CD14-positive monocyte (primary cell): ENCODE data around the gene TICRR. TPM values are rescaled to one million over a fixed set of nuclear protein-coding genes. Genes with fewer than 3 reads are reported as not detected.

Source experiments
- DNase-seq, 3 donors: peaks; one replicate each; pipeline ENCODE4 v3.0.0-alpha.2; 2011 to 2022
- H2AFZ ChIP-seq: 2 replicates; pipeline ENCODE4 v1.6.0; 2012; ENCODE audit warnings: mild to moderate bottlenecking, low read depth, low read length, inconsistent platforms; ENCODE audit not compliant: insufficient read depth, poor library complexity, severe bottlenecking
- H3K27ac ChIP-seq, 2 donors: 1 replicate in 1 of 2; 2 replicates in 1 of 2; pipeline ENCODE4 v1.5.1; 2012 to 2013; ENCODE audit warnings: low read length in 2 of 2, control low read depth in 1 of 2, inconsistent platforms in 1 of 2, low read depth in 1 of 2, mild to moderate bottlenecking in 1 of 2
- H3K27me3 ChIP-seq, 2 donors: one replicate each; pipeline versions ENCODE4 v1.6.0 to v1.6.1; 2011 to 2013; ENCODE audit warnings: low read length in 2 of 2; ENCODE audit not compliant: control insufficient read depth in 2 of 2, insufficient read depth in 2 of 2
- H3K36me3 ChIP-seq, 2 donors: replicated peaks in 1 of 2; 1 replicate in 1 of 2; 2 replicates in 1 of 2; pipeline versions ENCODE4 v1.5.1 to v1.6.1; 2012 to 2013; ENCODE audit warnings: low read length in 2 of 2, control low read depth in 1 of 2, inconsistent platforms in 1 of 2, mild to moderate bottlenecking in 1 of 2; ENCODE audit not compliant: insufficient read depth in 2 of 2, control insufficient read depth in 1 of 2
- H3K4me1 ChIP-seq, 2 donors: 1 replicate in 1 of 2; 2 replicates in 1 of 2; pipeline versions ENCODE4 v1.5.1 to v1.6.1; 2012 to 2013; ENCODE audit warnings: low read length in 2 of 2, control low read depth in 1 of 2, inconsistent platforms in 1 of 2, mild to moderate bottlenecking in 1 of 2, moderate library complexity in 1 of 2; ENCODE audit not compliant: insufficient read depth in 2 of 2, control insufficient read depth in 1 of 2
- H3K4me2 ChIP-seq: replicated peaks from 2 replicates; pipeline ENCODE3; 2012; ENCODE audit warnings: low read length, moderate library complexity, mild to moderate bottlenecking; ENCODE audit not compliant: poor library complexity, severe bottlenecking; ENCODE audit errors: extremely low read depth
- H3K4me3 ChIP-seq, 3 experiments: fragments of 200-600 bp in 1 of 3; sonication (generic) in 1 of 3; replicated peaks in 1 of 3; 1 replicate in 2 of 3; 2 replicates in 1 of 3; pipeline ENCODE4 v1.5.1; 2011 to 2013; ENCODE audit warnings: low read length in 3 of 3, mild to moderate bottlenecking in 3 of 3, control low read depth in 2 of 3, low read depth in 2 of 3, inconsistent platforms in 1 of 3, moderate library complexity in 1 of 3
- H3K79me2 ChIP-seq: 2 replicates; pipeline ENCODE4 v1.6.0; 2012; ENCODE audit warnings: mild to moderate bottlenecking, control low read depth, inconsistent platforms, low read length, moderate library complexity; ENCODE audit not compliant: insufficient read depth
- H3K9ac ChIP-seq: 2 replicates; pipeline ENCODE4 v1.6.0; 2017; ENCODE audit warnings: low read length, mild to moderate bottlenecking; ENCODE audit not compliant: insufficient read depth, poor library complexity, severe bottlenecking
- H3K9me3 ChIP-seq, 2 donors: replicated peaks in 1 of 2; 1 replicate in 1 of 2; 2 replicates in 1 of 2; pipeline versions ENCODE4 v1.5.1 to v1.6.1; 2012 to 2013; ENCODE audit warnings: low read length in 2 of 2, control low read depth in 1 of 2; ENCODE audit not compliant: control insufficient read depth in 1 of 2, insufficient read depth in 1 of 2
- H4K20me1 ChIP-seq: 2 replicates; pipeline ENCODE4 v1.6.0; 2012; ENCODE audit warnings: mild to moderate bottlenecking, low read length, control low read depth, moderate library complexity; ENCODE audit not compliant: insufficient read depth
- H3K27ac Mint-ChIP-seq, 7 donors: one replicate each; pipeline ENCODE4 v1.8.0; 2020; ENCODE audit warnings: mild to moderate bottlenecking in 7 of 7, mixed read lengths in 7 of 7, moderate library complexity in 6 of 7, inconsistent platforms in 2 of 7
- H3K27me3 Mint-ChIP-seq, 3 donors: one replicate each; pipeline ENCODE4 v1.8.0; 2021 to 2022; ENCODE audit warnings: low read depth in 3 of 3, mild to moderate bottlenecking in 3 of 3, mixed read lengths in 3 of 3, moderate library complexity in 3 of 3, inconsistent platforms in 1 of 3
- H3K36me3 Mint-ChIP-seq, 2 donors: one replicate each; pipeline ENCODE4 v1.8.0; 2020; ENCODE audit warnings: mixed read lengths in 2 of 2, inconsistent platforms in 1 of 2, mild to moderate bottlenecking in 1 of 2
- H3K4me1 Mint-ChIP-seq: one replicate; pipeline ENCODE4 v1.8.0; 2020; ENCODE audit warnings: mild to moderate bottlenecking, mixed read lengths
- H3K4me3 Mint-ChIP-seq, 2 donors: one replicate each; pipeline ENCODE4 v1.8.0; 2020; ENCODE audit warnings: mild to moderate bottlenecking in 2 of 2, mixed read lengths in 2 of 2, moderate library complexity in 1 of 2
- H3K9me3 Mint-ChIP-seq, 7 donors: one replicate each; pipeline ENCODE4 v1.8.0; 2020 to 2022; ENCODE audit warnings: mixed read lengths in 7 of 7, mild to moderate bottlenecking in 6 of 7, moderate library complexity in 6 of 7, inconsistent platforms in 2 of 7
- CTCF ChIP-seq: fragments of 200-600 bp; IDR thresholded peaks from one replicate; pipeline ENCODE4 v1.8.0; 2022; ENCODE audit warnings: antibody characterized with exemption, mild to moderate bottlenecking
- WGBS: methylation state at CpG from one replicate; pipeline ENCODE4 v1.1.5; 2013; ENCODE audit warnings: missing lambda C conversion rate; ENCODE audit not compliant: insufficient coverage; 5-methylcytosine and 5-hydroxymethylcytosine counted together
- intact Hi-C, 2 donors: fragments of 100-400 bp; cut with micrococcal nuclease; formaldehyde crosslinking; loops; one replicate each; pipeline versions ENCODE4 v1.15.0 to v1.15.1; 2023
- polyA plus RNA-seq, 3 donors: library from polyadenylated mRNA; depleted of rRNA in 1 of 3; unstranded in 2 of 3; stranded (reverse) in 1 of 3; fragments of 300-500 nt in 2 of 3; fragments of >200 nt in 1 of 3; fragmentation: Illumina TruSeq in 2 of 3; gene quantifications; 1 replicate in 2 of 3; 2 replicates in 1 of 3; pipeline ENCODE4 v1.2.3, GENCODE V29; 2012 to 2021

Gene TICRR
- polyA plus RNA-seq, 3 donors = not detected

GRCh38 chr15:89671687-89672086, 96.4 kb downstream of the TICRR start:
- WGBS = 59% methylated on average over 3 of the region's 4 CpGs
- TF ChIP-seq CTCF = no peak

GRCh38 chr15:89672221-89673164, 97.2 kb downstream of the TICRR start:
- peaks cover 0 to 7% (median 3%) of the 10 kb centered on the region in 3 donors for H3K27me3 Mint-ChIP-seq
- H3K9me3 Mint-ChIP-seq = peaks cover 0 to 6% (median 0%) of the 10 kb centered on the region in 7 donors
- no peak overlapping the region for H3K4me2 ChIP-seq
- intact Hi-C loops = no loop called here
- H3K27ac ChIP-seq = no peak overlapping the region
- H3K4me1 Mint-ChIP-seq = no peaks in the 10 kb centered on the region
- H3K27me3 ChIP-seq = no peaks in the 10 kb centered on the region
- no peaks in the 10 kb centered on the region for H3K9me3 ChIP-seq
- H3K79me2 ChIP-seq = no peaks in the 10 kb centered on the region
- no peak overlapping the region for H3K4me3 ChIP-seq
- no peaks in the 10 kb centered on the region for H3K36me3 Mint-ChIP-seq
- H3K4me3 Mint-ChIP-seq = no peak overlapping the region
- DNase-seq = no peak
- no peak overlapping the region for H3K27ac Mint-ChIP-seq
- 97% methylated on average over 7 of the region's 12 CpGs for WGBS
- TF ChIP-seq CTCF = no peak
- H2AFZ ChIP-seq = no peak overlapping the region
- no peaks in the 10 kb centered on the region for H3K36me3 ChIP-seq
- no peaks in the 10 kb centered on the region for H3K4me1 ChIP-seq
- H4K20me1 ChIP-seq = no peaks in the 10 kb centered on the region
- H3K9ac ChIP-seq = no peak overlapping the region

More at GRCh38 chr15:89671687-89672086, 96.4 kb downstream of the TICRR start:
- Mint-ChIP-seq H3K9me3 (peaks cover 0 to 6% (median 0%) of the 10 kb centered on the region in 7 donors), H3K36me3 (no peaks in the 10 kb centered on the region), H3K27ac (no peak overlapping the region), H3K4me3 (no peak overlapping the region), H3K27me3 (peaks cover 0 to 9% (median 6%) of the 10 kb centered on the region in 3 donors), H3K4me1 (no peaks in the 10 kb centered on the region)
- intact Hi-C loops = no loop called here
- H3K27me3 ChIP-seq = no peaks in the 10 kb centered on the region
- H3K4me2 ChIP-seq = no peak overlapping the region
- H3K9ac ChIP-seq = no peak overlapping the region
- H3K79me2 ChIP-seq = no peaks in the 10 kb centered on the region
- no peak overlapping the region for H3K27ac ChIP-seq
- no peak overlapping the region for H3K4me3 ChIP-seq
- no peaks in the 10 kb centered on the region for H3K4me1 ChIP-seq
- H2AFZ ChIP-seq = no peak overlapping the region
- no peaks in the 10 kb centered on the region for H4K20me1 ChIP-seq
- no peaks in the 10 kb centered on the region for H3K36me3 ChIP-seq
- DNase-seq = no peak
- H3K9me3 ChIP-seq = no peaks in the 10 kb centered on the region
